Lower leg skin (tissue), 4 donors: ENCODE results near the gene DNAJC22. TPM values are rescaled to one million over a fixed set of nuclear protein-coding genes. Genes with fewer than 3 reads are reported as not detected.
"Not testable (repeated sequence)": the region's sequence is repeated elsewhere in the genome, so short reads cannot be mapped to it uniquely, and the experiment has no call there.

Source experiments
- DNase-seq, 2 donors: peaks; one replicate each; pipeline ENCODE4 v3.0.0-alpha.2; 2019; ENCODE audit warnings: low spot score in 2 of 2
- H3K4me3 ChIP-seq: fragments of 200-600 bp; sonication (generic); 2 replicates; pipeline ENCODE4 v1.5.1; 2017; ENCODE audit warnings: mild to moderate bottlenecking, low read depth; ENCODE audit not compliant: poor library complexity, severe bottlenecking
- CTCF ChIP-seq, 3 donors: fragments of 450-650 bp; IDR thresholded peaks; one replicate each; pipeline ENCODE4 v1.5.1; 2016; ENCODE audit warnings: antibody characterized with exemption in 3 of 3, mild to moderate bottlenecking in 3 of 3, moderate library complexity in 2 of 3
- POLR2A ChIP-seq, 2 donors: fragments of 450-650 bp; IDR thresholded peaks; one replicate each; pipeline ENCODE4 v1.6.1; 2016 to 2017; ENCODE audit warnings: antibody characterized with exemption in 2 of 2, mild to moderate bottlenecking in 1 of 2, moderate library complexity in 1 of 2
- WGBS, 2 donors: methylation state at CpG; one replicate each; pipeline ENCODE4 v1.1.5; 2018; 5-methylcytosine and 5-hydroxymethylcytosine counted together
- intact Hi-C: fragments of 100-400 bp; cut with DNase I; formaldehyde crosslinking; loops from one replicate; pipeline ENCODE4 v1.15.0; 2023; ENCODE audit warnings: low total_unique reads
- total RNA-seq, 4 donors: library from RNA; depleted of rRNA; stranded (reverse); fragments of >200 nt; gene quantifications; one replicate each; pipeline ENCODE4 v1.1.0, GENCODE V29; 2016

DNAJC22 gene
- total RNA-seq, 4 donors from 2014 or later: 0.21 to 0.52 (median 0.35) TPM

DNA sequence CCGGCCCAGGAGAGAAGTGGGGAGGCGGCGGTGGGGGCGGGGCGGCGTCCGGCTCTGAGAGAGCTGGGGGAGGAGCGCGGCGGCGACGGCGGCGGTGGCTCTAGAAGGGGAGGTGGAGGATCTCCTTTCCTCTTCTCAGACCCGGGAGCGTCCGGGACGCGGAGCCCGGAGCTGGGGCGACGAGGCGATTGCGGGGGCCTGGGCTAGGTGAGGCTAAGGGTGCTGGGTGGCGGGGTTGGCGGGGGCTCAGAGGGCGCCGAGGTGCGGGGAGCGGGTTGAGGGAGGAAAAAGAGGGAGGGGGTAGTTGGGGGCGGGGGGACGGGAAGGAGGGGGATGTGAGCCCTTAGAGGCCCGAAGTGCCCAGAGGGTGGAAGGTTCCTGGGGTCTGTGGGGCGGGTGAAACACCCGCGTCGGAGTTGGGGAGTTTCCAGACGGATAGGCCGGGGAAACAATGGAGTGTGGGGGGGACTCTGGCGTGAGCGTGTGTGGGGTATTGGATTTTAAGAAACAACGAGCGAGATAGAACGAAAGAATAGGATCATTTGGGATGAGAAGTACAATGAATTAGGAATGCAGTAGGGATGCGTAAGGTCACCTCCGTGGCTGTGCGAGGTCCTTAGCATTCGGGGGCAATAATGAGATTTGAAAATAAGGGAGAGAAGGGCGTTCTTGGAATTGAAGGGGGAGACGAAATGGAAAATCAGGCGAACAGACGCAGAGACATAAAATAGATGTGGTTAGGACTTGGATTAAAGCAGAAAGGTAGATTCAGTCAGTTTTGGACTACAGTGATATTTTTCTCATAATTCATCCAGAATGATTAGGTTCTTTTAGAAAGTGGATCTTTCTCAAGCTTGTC is 20.9 kb downstream of the DNAJC22 start, which contains the start of gene SPATS2:
Gene SPATS2, plus strand, starts transcription at position 82 of the 859 bp plus-strand sequence. CDS start 93,551 bp downstream, outside the sequence.
- H3K4me3 ChIP-seq: peak within 1 kb of the TSS; percentile 75
- peak; percentile 92 to 99 for DNase-seq
- intact Hi-C loops: loop anchor here (5.0 kb wide), 1 partner anchor 140 kb away; no protein-coding TSS in a partner anchor
- WGBS, 2 donors: 1 to 2% methylated on average over 37 to 50 of the region's 52 CpGs
- TF ChIP-seq POLR2A (IDR thresholded peaks at IDR 0.05) (no peak), CTCF (IDR thresholded peaks at IDR 0.05) (no peak)

- no peak overlapping the region for H3K4me3 ChIP-seq
- intact Hi-C loops: loop anchor here (5.0 kb wide), 1 partner anchor 139 kb away; no protein-coding TSS in a partner anchor
- DNase-seq: no peak
- TF ChIP-seq CTCF (IDR thresholded peaks at IDR 0.05): no peak
- TF ChIP-seq POLR2A (IDR thresholded peaks at IDR 0.05): no peak
- WGBS, 2 donors: 6 to 16% methylated on average over 3 of the region's 3 CpGs
Observed at GRCh38 chr12:49368240-49368600, 21.5 kb downstream of the DNAJC22 start.

DNA sequence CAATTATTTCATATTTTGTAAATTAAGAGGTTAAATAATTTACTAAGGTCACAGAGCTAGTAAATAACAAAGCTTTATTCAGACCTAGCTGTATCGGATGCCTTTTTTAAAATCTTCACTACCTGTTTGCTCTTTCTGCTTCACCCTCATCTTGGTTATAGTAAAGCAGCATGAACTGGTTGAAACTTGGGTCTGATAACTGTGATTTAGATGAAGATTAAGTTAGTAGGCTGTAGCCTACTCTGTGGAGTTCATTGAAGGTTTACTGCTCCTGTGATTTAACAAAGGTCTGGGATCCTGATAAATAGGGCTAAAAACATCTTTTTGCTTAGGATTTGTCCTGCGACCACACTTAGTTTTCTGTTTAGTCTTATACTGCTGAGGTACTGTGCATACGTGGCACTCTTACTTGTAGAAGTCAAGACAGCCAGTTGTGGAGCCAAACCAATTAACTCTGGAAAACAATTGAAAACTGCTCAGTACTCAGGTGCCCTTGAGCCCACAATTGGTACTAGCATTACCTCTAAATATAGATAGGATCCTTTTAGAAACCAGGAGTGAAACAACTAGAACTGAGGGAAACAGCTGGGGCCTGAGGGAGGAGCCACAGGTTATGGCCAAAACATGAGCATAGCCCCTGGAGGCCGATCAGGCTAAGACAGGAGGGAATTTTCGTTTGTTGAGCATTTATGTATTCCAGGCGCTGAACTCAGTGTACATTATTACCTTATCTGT is 22.9 kb downstream of the DNAJC22 start:
- no peak for TF ChIP-seq POLR2A (IDR thresholded peaks at IDR 0.05)
- no peak overlapping the region for H3K4me3 ChIP-seq
- no peak for DNase-seq
- 25 to 26% methylated on average over 6 of the region's 6 CpGs for WGBS, 2 donors
- intact Hi-C loops: loop anchor here (5.0 kb wide), 1 partner anchor 138 kb away; no protein-coding TSS in a partner anchor

DNA sequence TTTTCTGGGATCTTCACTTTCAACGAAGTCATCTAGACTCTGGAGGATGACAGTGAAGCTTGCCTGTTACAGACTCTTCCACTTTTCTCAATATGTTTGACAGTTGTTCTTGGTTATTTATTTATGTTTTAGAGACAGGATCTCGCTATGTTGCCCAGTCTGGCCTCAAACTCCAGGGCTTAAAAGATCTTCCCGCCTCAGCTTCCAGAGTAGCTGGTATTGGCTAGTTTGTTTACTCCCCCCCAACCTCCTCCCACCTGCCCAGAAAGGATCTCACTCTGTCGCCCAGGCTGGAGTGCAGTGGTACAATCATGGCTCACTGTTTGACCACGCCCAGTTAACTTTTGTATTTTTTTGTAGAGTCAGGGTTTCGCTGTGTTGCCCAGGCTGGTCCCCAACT is 23.9 kb downstream of the DNAJC22 start:
- H3K4me3 ChIP-seq: no peak overlapping the region
- intact Hi-C loops: no loop called here
- 91 to 92% methylated on average over 6 of the region's 6 CpGs for WGBS, 2 donors
- TF ChIP-seq POLR2A (IDR thresholded peaks at IDR 0.05) (no peak), CTCF (IDR thresholded peaks at IDR 0.05) (no peak)
- DNase-seq: no peak

DNA sequence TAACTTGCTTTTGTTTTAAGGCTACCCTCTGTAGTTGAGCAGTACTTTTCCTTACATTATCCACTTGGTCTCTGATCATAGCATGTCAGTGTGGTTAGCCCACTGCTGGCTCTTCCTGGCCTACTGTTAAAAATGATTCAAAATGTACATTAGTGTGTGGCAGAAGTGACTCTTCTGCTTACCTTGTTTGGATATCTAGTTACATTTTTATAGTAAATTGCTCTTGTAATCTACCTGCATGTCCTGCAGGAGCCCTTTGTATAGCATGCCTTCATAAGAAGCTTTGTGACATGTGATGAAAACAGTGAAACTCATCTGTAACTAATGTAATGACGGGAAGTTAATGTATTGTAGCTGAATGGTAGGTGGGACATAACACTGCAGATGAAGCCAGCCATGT is 28.7 kb downstream of the DNAJC22 start:
- no peak for DNase-seq
- 95 to 97% methylated on average over 1 of the region's 1 CpG for WGBS, 2 donors
- H3K4me3 ChIP-seq: no peak overlapping the region
- intact Hi-C loops: no loop called here
- no peak for TF ChIP-seq POLR2A (IDR thresholded peaks at IDR 0.05)
- no peak for TF ChIP-seq CTCF (IDR thresholded peaks at IDR 0.05)

DNA sequence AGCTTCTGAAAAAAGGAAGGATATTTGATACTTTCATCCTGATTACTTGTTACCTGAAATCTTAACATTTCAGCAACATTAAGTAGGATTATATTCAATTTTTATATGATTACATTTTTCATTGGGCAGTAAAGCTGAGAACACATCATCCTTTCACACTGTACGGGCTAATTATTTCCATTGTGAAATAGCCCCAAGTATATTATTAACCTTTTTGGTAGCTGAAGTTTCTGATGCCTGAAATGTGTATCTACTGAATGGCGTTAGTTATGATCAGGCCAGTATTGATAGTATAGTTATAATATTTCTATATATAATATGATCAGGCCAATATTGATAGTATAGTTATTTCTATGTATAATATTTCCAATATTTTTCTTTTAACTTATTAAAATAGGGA is 30.7 kb downstream of the DNAJC22 start:
- no peak for TF ChIP-seq CTCF (IDR thresholded peaks at IDR 0.05)
- no peak for TF ChIP-seq POLR2A (IDR thresholded peaks at IDR 0.05)
- WGBS, 2 donors: 74 to 82% methylated on average over 2 of the region's 2 CpGs
- intact Hi-C loops: no loop called here
- H3K4me3 ChIP-seq: no peak overlapping the region
- no peak for DNase-seq

- H3K4me3 ChIP-seq, DNase-seq, intact Hi-C loops: not testable (repeated sequence)
- 94 to 95% methylated on average over 9 of the region's 9 CpGs for WGBS, 2 donors
Observed at GRCh38 chr12:49380184-49380583, 33.5 kb downstream of the DNAJC22 start.
